ENCODE data around the gene MAP2K3. TPM values are rescaled to one million over a fixed set of nuclear protein-coding genes. Genes with fewer than 3 reads are reported as not detected.

The MAP2K3 gene
- total RNA-seq, 6 experiments from 2014 or later = 22.6 to 80.7 (median 60.7) TPM

DNA sequence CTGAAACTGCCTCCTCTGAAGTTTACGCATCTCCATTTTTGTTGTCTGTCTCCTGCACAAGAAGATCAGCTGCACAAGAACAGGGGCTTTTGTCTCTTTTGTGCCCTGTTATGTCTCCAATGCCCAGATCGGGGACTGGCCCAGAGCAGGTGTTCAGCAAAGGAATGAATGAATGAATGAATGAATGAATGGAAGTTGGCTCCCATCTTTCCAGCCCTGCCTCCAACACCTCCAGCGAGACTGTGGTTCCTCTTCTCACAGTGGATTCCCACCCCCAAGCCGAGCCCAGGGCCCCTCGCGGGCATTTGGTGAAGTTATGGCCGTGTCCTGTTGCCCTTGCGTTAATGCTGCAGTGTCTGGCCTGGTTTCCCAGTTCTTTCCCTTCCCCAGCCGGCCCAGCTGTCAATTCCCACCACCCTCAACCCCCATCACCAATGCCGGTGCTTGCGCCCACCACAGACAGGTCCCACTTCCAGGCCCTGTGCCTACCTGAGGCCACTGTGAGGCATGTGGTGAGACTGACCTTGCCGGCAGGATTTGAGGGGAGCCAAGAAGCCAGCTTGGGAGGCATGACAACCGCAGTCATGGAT lies 70.4 kb downstream of the MAP2K3 start:
- 93% methylated on average over 3 of the region's 13 CpGs for whole genome bisulfite sequencing (ENCODE audit: insufficient coverage, low coverage, low lambda C conversion rate, missing lambda C conversion rate)
- DNase-seq (peak in 1 of 3 donors; percentile 37), ATAC-seq (no peak)
- no peak overlapping the region for H3K4me3 ChIP-seq
- H3K27ac ChIP-seq = no peak overlapping the region
- H3K27me3 ChIP-seq = no peaks in the 10 kb centered on the region
- no peaks in the 10 kb centered on the region for H3K9me3 ChIP-seq
- intact Hi-C loops (cut with DNase I) = no loop called here
- TF ChIP-seq POLR2A (IDR thresholded peaks at IDR 0.05) = no peak
- TF ChIP-seq, protein P1, sequence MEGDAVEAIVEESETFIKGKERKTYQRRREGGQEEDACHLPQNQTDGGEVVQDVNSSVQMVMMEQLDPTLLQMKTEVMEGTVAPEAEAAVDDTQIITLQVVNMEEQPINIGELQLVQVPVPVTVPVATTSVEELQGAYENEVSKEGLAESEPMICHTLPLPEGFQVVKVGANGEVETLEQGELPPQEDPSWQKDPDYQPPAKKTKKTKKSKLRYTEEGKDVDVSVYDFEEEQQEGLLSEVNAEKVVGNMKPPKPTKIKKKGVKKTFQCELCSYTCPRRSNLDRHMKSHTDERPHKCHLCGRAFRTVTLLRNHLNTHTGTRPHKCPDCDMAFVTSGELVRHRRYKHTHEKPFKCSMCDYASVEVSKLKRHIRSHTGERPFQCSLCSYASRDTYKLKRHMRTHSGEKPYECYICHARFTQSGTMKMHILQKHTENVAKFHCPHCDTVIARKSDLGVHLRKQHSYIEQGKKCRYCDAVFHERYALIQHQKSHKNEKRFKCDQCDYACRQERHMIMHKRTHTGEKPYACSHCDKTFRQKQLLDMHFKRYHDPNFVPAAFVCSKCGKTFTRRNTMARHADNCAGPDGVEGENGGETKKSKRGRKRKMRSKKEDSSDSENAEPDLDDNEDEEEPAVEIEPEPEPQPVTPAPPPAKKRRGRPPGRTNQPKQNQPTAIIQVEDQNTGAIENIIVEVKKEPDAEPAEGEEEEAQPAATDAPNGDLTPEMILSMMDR (IDR thresholded peaks at IDR 0.05) = no peak
- H3K4me1 ChIP-seq = no peaks in the 10 kb centered on the region
- H3K36me3 ChIP-seq = no peaks in the 10 kb centered on the region

DNA sequence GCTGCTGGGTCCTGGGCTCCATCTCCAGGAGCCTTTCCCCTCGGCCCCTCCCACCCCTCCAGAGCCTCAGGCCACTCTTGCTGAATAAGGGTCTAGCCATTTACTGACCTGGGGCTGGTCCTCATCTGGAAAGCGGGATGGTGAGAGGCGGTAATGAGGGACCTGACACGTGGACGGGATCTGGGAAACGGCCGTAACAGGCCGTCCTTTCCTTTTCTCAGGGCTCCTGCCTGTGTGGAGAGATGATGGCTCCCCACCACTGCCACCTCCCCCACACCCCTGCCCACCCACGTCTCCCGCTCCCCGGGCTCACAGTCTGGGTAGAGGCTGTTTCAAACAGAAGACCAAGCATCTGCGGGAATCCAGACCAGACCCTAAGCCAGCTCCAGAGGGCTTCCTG lies 71.1 kb downstream of the MAP2K3 start:
- TF ChIP-seq, protein P1 (IDR thresholded peaks at IDR 0.05) = no peak
- no peak for TF ChIP-seq POLR2A (IDR thresholded peaks at IDR 0.05)

DNA sequence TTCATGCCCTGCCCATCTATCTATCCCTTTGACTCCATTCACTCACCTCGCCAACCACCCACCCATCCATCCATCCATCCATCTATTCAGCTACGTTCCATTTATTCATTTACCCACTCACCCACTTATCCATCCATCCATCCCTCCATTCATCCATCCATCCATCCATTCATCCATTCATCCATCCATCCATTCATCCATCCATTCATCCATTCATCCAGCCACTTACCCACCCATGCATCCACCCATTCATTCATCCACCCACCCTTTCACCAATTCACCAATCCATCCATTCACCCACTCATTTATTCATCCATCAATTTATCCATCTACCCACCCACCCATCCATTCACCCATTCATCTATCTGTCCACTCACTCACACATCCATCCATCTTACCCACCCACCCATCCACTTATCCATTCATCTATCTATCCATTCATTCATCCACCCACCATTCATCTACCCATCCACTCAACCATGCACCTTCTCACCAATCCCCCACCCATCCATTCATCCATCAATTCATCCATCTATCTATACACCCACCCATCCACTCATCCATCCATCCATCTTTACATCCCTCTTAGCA lies 72.1 kb downstream of the MAP2K3 start:
- Histone ChIP-seq H3K4me3 (no peak overlapping the region), H3K27me3 (no peaks in the 10 kb centered on the region), H3K4me1 (no peaks in the 10 kb centered on the region), H3K36me3 (no peaks in the 10 kb centered on the region), H3K9me3 (no peaks in the 10 kb centered on the region), H3K27ac (no peak overlapping the region)
- intact Hi-C loops (cut with DNase I) = no loop called here
- DNase-seq (no peak), ATAC-seq (no peak)
- no peak for TF ChIP-seq POLR2A (IDR thresholded peaks at IDR 0.05)
- TF ChIP-seq, protein P1 (IDR thresholded peaks at IDR 0.05) = no peak
- WGBS (ENCODE audit: insufficient coverage, low coverage, low lambda C conversion rate, missing lambda C conversion rate) = 88% methylated on average over 2 of the region's 2 CpGs

More for the DNA sequence above, 71.1 kb downstream of the MAP2K3 start:
- intact Hi-C loops (cut with DNase I) = no loop called here
- ATAC-seq = no peak
- peak in 1 of 3 donors; percentile 23 for DNase-seq
- WGBS (ENCODE audit: insufficient coverage, low coverage, low lambda C conversion rate, missing lambda C conversion rate) = 88% methylated on average over 9 of the region's 12 CpGs
- H3K4me1 ChIP-seq = no peaks in the 10 kb centered on the region
- no peaks in the 10 kb centered on the region for H3K9me3 ChIP-seq
- H3K27me3 ChIP-seq = no peaks in the 10 kb centered on the region
- H3K4me3 ChIP-seq = no peak overlapping the region
- H3K27ac ChIP-seq = no peak overlapping the region
- no peaks in the 10 kb centered on the region for H3K36me3 ChIP-seq

DNA sequence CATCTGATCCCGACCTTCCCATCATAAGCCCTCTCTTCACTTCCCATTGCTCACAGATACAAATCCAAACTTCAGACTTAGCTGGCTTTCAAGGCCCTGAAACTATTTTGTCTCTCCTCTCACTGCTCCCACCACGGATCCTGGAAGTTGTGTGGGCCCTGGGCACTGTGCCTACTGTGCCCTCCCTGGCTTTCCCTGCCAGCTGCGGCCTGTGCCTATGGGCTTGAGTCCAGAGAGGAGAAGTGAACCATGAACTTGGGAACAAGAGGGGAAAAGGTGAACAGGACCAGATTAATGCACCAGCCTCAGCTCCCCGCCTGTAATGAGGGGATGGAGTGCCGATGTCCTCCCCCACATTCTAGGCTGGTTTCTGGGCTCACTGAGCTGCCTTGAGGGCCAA lies 72.8 kb downstream of the MAP2K3 start:
- no peak overlapping the region for H3K4me3 ChIP-seq
- no peaks in the 10 kb centered on the region for H3K27me3 ChIP-seq
- ATAC-seq = no peak
- TF ChIP-seq, protein P1 (IDR thresholded peaks at IDR 0.05) = no peak
- no peak for TF ChIP-seq POLR2A (IDR thresholded peaks at IDR 0.05)
- no peaks in the 10 kb centered on the region for H3K9me3 ChIP-seq
- no peak for DNase-seq
- H3K36me3 ChIP-seq = no peaks in the 10 kb centered on the region
- H3K4me1 ChIP-seq = no peaks in the 10 kb centered on the region
- 51% methylated on average over 2 of the region's 5 CpGs for WGBS (ENCODE audit: insufficient coverage, low coverage, low lambda C conversion rate, missing lambda C conversion rate)
- H3K27ac ChIP-seq = no peak overlapping the region
- intact Hi-C loops (cut with DNase I) = no loop called here

Measured in right lobe of liver (tissue), 6 donors.